Measurements from ENCODE around the gene SNAP23. TPM values are rescaled to one million over a fixed set of nuclear protein-coding genes. Genes with fewer than 3 reads are reported as not detected.

The SNAP23 gene
- total and polyA plus RNA-seq, 2 of the 8 experiments (the other 6 are each of a cell fraction or from before 2014, with no cell fraction given), result 58.0 to 72.8 TPM

DNA sequence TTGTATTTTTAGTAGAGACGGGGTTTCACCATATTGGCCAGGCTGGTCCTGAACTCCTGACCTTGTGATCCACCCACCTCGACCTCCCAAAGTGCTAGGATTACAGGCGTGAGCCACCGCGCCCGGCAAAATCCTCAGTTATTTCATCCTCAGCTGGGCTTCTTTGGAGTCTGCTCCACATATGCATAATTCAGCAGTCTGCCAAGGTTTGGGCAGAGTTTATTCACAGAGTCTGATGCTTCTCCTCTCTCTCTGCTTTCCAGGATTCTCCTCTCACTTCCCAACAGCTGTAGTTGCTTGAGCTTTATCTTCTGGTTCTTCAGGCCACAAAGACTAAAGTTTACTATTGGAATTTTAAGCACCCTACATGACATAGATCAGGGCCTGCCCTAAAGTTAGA is 12.7 kb upstream of the SNAP23 start (continued):
- TF ChIP-seq JUND (IDR thresholded peaks at IDR 0.05; ENCODE audit: low read length) (no peak), POLR2A (IDR thresholded peaks at IDR 0.05; ENCODE audit: control extremely low read depth in 1 of 2, low read depth in 2 of 2, low read length in 2 of 2) (no peak), HDAC2 (IDR thresholded peaks at IDR 0.05; ENCODE audit: borderline replicate concordance in 1 of 2, low read depth in 2 of 2, low read length in 2 of 2) (no peak), CBX5 (IDR thresholded peaks at IDR 0.05; ENCODE audit: low read depth, low read length) (no peak), FOSL1 (IDR thresholded peaks at IDR 0.05; ENCODE audit: insufficient read depth, low read depth, low read length) (no peak), SP2 (IDR thresholded peaks at IDR 0.05; ENCODE audit: low read length) (no peak), YY1 (IDR thresholded peaks at IDR 0.05; ENCODE audit: low read depth, low read length) (no peak), BRCA1 (IDR thresholded peaks at IDR 0.05; ENCODE audit: low read depth, low read length) (no peak)
- TF ChIP-seq, protein P1, sequence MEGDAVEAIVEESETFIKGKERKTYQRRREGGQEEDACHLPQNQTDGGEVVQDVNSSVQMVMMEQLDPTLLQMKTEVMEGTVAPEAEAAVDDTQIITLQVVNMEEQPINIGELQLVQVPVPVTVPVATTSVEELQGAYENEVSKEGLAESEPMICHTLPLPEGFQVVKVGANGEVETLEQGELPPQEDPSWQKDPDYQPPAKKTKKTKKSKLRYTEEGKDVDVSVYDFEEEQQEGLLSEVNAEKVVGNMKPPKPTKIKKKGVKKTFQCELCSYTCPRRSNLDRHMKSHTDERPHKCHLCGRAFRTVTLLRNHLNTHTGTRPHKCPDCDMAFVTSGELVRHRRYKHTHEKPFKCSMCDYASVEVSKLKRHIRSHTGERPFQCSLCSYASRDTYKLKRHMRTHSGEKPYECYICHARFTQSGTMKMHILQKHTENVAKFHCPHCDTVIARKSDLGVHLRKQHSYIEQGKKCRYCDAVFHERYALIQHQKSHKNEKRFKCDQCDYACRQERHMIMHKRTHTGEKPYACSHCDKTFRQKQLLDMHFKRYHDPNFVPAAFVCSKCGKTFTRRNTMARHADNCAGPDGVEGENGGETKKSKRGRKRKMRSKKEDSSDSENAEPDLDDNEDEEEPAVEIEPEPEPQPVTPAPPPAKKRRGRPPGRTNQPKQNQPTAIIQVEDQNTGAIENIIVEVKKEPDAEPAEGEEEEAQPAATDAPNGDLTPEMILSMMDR (IDR thresholded peaks at IDR 0.05; ENCODE audit: control extremely low read depth in 1 of 3, insufficient read depth in 1 of 3, low read depth in 1 of 3, low read length in 3 of 3), result no peak

Measured in H1 (cell line).